Activated CD4-positive, alpha-beta T cell treated with anti-CD3 and anti-CD28 coated beads for 36 hours (primary cell): ENCODE results near the gene AHRR. TPM values are rescaled to one million over a fixed set of nuclear protein-coding genes. Genes with fewer than 3 reads are reported as not detected.
A peak's percentile ranks its signal among the peaks of the same experiment; 100 is the strongest.

Experiments used
- ATAC-seq: fragments of 200-7000 bp; cut with Tn5 transposase; one replicate; pipeline ENCODE4 v1.10.0; 2021; ENCODE audit warnings: mild to moderate bottlenecking, moderate library complexity
- CTCF ChIA-PET: fragments of 350-600 bp; sonication (Branson Sonifier 250); formaldehyde crosslinking; loops from one replicate; lab custom pipeline; 2021; ENCODE audit warnings: antibody characterized with exemption; lab: Charles Lee
- POLR2A ChIA-PET: fragments of 350-600 bp; sonication (Branson Sonifier 250); formaldehyde crosslinking; loops from one replicate; lab custom pipeline; 2021; ENCODE audit warnings: antibody characterized with exemption, inconsistent platforms; lab: Charles Lee
- DNase-seq: peaks from one replicate; pipeline ENCODE4 v3.0.0-alpha.2; 2020
- H3K27ac Mint-ChIP-seq: one replicate; pipeline ENCODE4 v1.8.0; 2021; ENCODE audit warnings: mixed read lengths
- H3K27me3 Mint-ChIP-seq: one replicate; pipeline ENCODE4 v1.8.0; 2021; ENCODE audit warnings: mixed read lengths
- H3K36me3 Mint-ChIP-seq: one replicate; pipeline ENCODE4 v1.8.0; 2021; ENCODE audit warnings: low read depth, mixed read lengths
- H3K4me1 Mint-ChIP-seq: one replicate; pipeline ENCODE4 v1.8.0; 2021; ENCODE audit warnings: mixed read lengths
- H3K4me3 Mint-ChIP-seq: one replicate; pipeline ENCODE4 v1.8.0; 2021; ENCODE audit warnings: mild to moderate bottlenecking, moderate library complexity, mixed read lengths
- H3K9me3 Mint-ChIP-seq: one replicate; pipeline ENCODE4 v1.8.0; 2021; ENCODE audit warnings: low read depth, mixed read lengths
- intact Hi-C, 2 experiments: fragments of 100-400 bp; cut with DNase I in 1 of 2; cut with micrococcal nuclease in 1 of 2; formaldehyde crosslinking; loops; one replicate each; pipeline versions ENCODE4 v1.14.2 to v1.15.1; 2022 to 2024; cut with DNase I, micrococcal nuclease
- total RNA-seq, 2 experiments: library from RNA; stranded (reverse); gene quantifications; one replicate each; pipeline ENCODE4 v1.2.3, GENCODE V29; 2021

The AHRR gene
- total RNA-seq, 2 experiments from 2014 or later: 15.1 to 20.5 TPM

GRCh38 chr5:370311-370958, 48.9 kb downstream of the AHRR start:
- peaks cover 19% of the 10 kb centered on the region for H3K36me3 Mint-ChIP-seq
- peaks cover 1% of the 10 kb centered on the region for H3K27me3 Mint-ChIP-seq
- DNase-seq (peak; percentile 3), ATAC-seq (no peak)
- CTCF ChIA-PET: interaction anchor here (0.8 to 1.7 kb wide), 4 partner anchors 8 to 43 kb away, joined by 3 to 4 read pairs (median 4); no protein-coding TSS in a partner anchor
- H3K9me3 Mint-ChIP-seq: no peaks in the 10 kb centered on the region
- H3K4me3 Mint-ChIP-seq: peak overlapping the region; percentile 49
- POLR2A ChIA-PET: no interaction called here
- H3K4me1 Mint-ChIP-seq: peaks cover 50% of the 10 kb centered on the region
- no peak overlapping the region for H3K27ac Mint-ChIP-seq
- intact Hi-C loops: loop anchor here in 1 of 2 experiments (10.0 kb wide), 1 partner anchor 156 kb away; the partner anchor contains the start of genes CCDC127 and SDHA

DNA sequence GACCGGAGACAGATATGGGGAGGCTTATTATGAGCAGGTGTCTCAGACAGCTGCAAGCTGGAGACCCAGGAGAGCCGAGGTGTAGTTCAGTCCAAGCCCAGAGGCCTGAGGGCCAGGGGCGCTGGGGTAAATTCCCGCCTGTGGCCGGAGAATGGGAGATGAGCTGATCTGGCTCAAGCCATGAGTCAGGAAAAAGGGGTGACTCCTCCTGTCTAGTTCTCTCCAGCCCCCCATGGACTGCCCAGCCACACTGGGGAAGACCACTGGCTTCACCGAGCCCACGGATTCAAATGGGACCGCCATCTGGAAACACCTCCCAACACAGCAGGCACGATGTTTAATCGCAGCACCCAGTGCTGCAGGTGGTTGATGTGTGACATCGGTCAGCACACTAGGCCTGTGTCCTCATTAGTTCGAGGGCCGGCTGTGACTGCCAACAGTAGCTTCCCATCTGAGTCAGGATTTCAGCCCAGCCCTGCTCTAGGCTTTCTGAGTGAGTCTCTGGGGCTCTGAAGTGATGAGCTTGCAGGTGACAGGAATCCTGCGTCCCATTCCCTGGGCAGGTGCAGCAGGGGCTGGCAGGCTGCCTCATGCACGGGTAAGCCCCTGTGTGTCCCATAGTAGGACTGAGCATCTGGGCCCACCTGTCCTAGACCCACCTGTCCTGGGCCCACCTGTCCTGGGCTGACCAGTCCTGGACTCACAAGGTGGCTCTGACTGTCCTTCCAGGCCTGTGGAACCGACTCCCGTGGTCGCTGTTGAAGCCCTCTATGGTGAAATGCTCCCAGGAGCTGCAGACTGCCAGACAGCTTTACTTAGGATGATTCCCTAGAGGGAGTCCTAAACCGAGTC, 49.7 kb downstream of the AHRR start:
- intact Hi-C loops: loop anchor here in 1 of 2 experiments (10.0 kb wide), 1 partner anchor 156 kb away; the partner anchor contains the start of genes CCDC127 and SDHA
- no peaks in the 10 kb centered on the region for H3K9me3 Mint-ChIP-seq
- DNase-seq (peak; percentile 8), ATAC-seq (no peak)
- CTCF ChIA-PET: interaction anchor here (1.2 to 1.7 kb wide), 3 partner anchors 10 to 15 kb away, joined by 3 to 5 read pairs (median 4); no protein-coding TSS in a partner anchor
- peak overlapping the region; percentile 67 for H3K27ac Mint-ChIP-seq
- H3K27me3 Mint-ChIP-seq: peaks cover 1% of the 10 kb centered on the region
- peak overlapping the region; percentile 33 for H3K4me3 Mint-ChIP-seq
- peaks cover 50% of the 10 kb centered on the region for H3K4me1 Mint-ChIP-seq
- peaks cover 19% of the 10 kb centered on the region for H3K36me3 Mint-ChIP-seq
- POLR2A ChIA-PET: no interaction called here

DNA sequence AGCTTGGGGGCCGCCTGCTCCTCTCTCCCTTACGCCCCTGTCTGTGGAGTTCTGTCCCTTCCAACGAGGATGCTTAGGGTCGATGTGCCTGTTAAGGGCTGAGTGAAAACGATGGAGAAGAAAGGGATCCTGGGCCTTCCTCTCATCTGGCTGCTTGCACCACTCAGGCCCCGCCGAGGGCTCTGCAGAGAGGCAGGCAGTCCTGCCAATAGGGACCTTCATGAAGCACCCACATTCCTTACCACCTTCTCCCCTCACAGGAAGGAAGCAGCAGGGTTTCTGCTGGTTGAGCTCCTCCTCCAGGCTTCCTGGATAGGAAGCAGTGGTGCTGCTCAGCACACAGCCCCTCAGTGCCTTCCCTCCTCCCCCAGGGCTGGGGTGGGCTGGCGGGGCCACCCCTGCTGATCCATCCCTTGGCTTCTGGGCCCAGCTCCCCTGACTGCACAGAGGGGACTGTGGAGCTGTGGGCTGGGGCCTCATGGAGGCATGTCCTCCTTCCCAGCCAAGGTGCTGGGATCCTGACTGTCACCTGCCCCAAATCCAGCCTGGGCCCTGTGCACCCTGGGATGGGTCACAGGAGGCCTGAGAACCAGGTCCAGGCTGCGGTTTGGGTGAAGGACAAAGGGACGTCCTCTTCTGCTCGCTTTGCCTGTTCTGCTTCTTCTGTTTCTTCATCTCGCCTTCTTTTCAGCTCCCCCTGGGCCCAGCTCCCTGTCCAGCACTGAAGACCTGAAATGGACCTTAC, 50.5 kb downstream of the AHRR start:
- CTCF ChIA-PET: interaction anchor here (1.2 kb wide), 2 partner anchors 11 to 16 kb away, joined by 4 to 5 read pairs; no protein-coding TSS in a partner anchor
- no peaks in the 10 kb centered on the region for H3K27me3 Mint-ChIP-seq
- intact Hi-C loops: loop anchor here in 1 of 2 experiments (2.0 to 10.0 kb wide), 3 partner anchors 37 to 157 kb away; partner anchors contain the start of genes CCDC127, PDCD6 and SDHA
- H3K36me3 Mint-ChIP-seq: peaks cover 15% of the 10 kb centered on the region
- DNase-seq (peak; percentile 24), ATAC-seq (peak; percentile 13)
- H3K27ac Mint-ChIP-seq: peak overlapping the region; percentile 80
- H3K4me1 Mint-ChIP-seq: peaks cover 58% of the 10 kb centered on the region
- H3K4me3 Mint-ChIP-seq: peak overlapping the region; percentile 45
- H3K9me3 Mint-ChIP-seq: no peaks in the 10 kb centered on the region
- POLR2A ChIA-PET: no interaction called here

GRCh38 chr5:372556-372995, 51.1 kb downstream of the AHRR start:
- no peaks in the 10 kb centered on the region for H3K27me3 Mint-ChIP-seq
- ChIA-PET POLR2A (no interaction called here), CTCF (interaction anchor here (0.6 kb wide), 1 partner anchor 57 kb away, joined by 3 read pairs; no protein-coding TSS in a partner anchor)
- DNase-seq: peak; percentile 26
- H3K4me3 Mint-ChIP-seq: peak overlapping the region; percentile 45
- peaks cover 64% of the 10 kb centered on the region for H3K4me1 Mint-ChIP-seq
- H3K9me3 Mint-ChIP-seq: no peaks in the 10 kb centered on the region
- intact Hi-C loops: loop anchor here in 1 of 2 experiments (2.0 to 10.0 kb wide), 3 partner anchors 38 to 158 kb away; partner anchors contain the start of genes CCDC127, PDCD6 and SDHA
- H3K36me3 Mint-ChIP-seq: peaks cover 17% of the 10 kb centered on the region
- H3K27ac Mint-ChIP-seq: peak overlapping the region; percentile 80
- no peak for ATAC-seq

- H3K4me1 Mint-ChIP-seq: peaks cover 69% of the 10 kb centered on the region
- DNase-seq: peak; percentile 35
- H3K27ac Mint-ChIP-seq: peak overlapping the region; percentile 80
- peak; percentile 5 for ATAC-seq
- POLR2A ChIA-PET: no interaction called here
- intact Hi-C loops: loop anchor here in 1 of 2 experiments (1.0 to 10.0 kb wide), 4 partner anchors 19 to 158 kb away; partner anchors contain the start of genes CCDC127, PDCD6 and SDHA
- no peaks in the 10 kb centered on the region for H3K9me3 Mint-ChIP-seq
- peaks cover 17% of the 10 kb centered on the region for H3K36me3 Mint-ChIP-seq
- H3K27me3 Mint-ChIP-seq: no peaks in the 10 kb centered on the region
- H3K4me3 Mint-ChIP-seq: peak overlapping the region; percentile 45
- CTCF ChIA-PET: interaction anchor here (0.6 kb wide), 2 partner anchors 56 to 57 kb away, joined by 3 to 4 read pairs; no protein-coding TSS in a partner anchor
Observed at GRCh38 chr5:372996-373709, 51.6 kb downstream of the AHRR start.

DNA sequence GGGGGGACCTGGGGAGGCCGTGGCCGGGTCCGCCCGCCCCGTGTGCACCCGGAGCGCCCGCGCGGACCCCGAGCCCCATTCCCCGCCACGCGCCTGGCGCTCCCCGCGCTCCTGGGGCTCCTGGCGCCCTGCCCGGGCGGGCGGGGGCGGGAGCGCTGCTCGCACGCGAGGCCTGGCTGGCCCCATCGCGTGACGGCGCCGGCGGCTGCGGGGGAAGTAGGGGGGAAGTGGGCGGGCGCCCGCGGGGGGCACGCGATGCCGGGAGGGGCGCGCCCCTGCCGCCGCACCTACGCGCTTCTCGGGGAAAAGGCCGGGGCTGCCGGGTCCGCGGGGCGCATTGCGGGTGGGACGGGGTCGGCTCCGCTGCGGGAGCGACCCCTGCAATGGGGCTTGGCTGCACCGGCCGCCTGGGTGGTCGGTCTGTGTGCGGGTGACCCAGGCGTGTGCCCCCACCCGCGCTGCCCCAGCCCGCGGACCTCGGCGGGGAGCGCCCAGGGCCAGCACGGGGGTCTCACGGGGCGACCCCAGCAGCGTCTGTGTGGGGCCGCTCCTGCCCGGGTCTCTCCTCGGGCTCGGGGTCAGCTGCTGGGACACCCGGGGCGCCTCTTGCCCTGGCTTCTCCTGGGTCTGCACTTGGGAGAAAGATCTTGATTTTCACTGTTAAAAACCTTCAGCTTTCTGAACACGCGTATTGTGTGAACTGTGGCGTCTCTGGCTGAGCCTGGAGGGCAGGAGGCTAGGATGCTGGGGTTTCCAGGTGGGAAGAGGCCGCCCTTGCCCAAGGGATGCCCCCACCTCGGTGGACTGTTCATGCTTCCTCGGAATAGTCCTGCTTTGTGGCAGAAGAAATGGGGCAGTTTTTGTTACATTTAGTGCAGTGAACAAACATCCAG, 52.4 kb downstream of the AHRR start:
- intact Hi-C loops: loop anchor here in 1 of 2 experiments (1.0 to 10.0 kb wide), 4 partner anchors 18 to 159 kb away; partner anchors contain the start of genes CCDC127, PDCD6 and SDHA
- Mint-ChIP-seq H3K9me3 (no peaks in the 10 kb centered on the region), H3K4me3 (peak overlapping the region; percentile 62), H3K27ac (peak overlapping the region; percentile 94), H3K27me3 (no peaks in the 10 kb centered on the region), H3K36me3 (peaks cover 12% of the 10 kb centered on the region), H3K4me1 (peaks cover 69% of the 10 kb centered on the region)
- CTCF ChIA-PET: interaction anchor here (0.6 kb wide), 2 partner anchors 19 to 57 kb away, joined by 3 to 4 read pairs; no protein-coding TSS in a partner anchor
- DNase-seq (peak; percentile 88), ATAC-seq (peak; percentile 37)
- POLR2A ChIA-PET: interaction anchor here (0.6 kb wide), 1 partner anchor 103 kb away, joined by 4 read pairs; no protein-coding TSS in a partner anchor

DNA sequence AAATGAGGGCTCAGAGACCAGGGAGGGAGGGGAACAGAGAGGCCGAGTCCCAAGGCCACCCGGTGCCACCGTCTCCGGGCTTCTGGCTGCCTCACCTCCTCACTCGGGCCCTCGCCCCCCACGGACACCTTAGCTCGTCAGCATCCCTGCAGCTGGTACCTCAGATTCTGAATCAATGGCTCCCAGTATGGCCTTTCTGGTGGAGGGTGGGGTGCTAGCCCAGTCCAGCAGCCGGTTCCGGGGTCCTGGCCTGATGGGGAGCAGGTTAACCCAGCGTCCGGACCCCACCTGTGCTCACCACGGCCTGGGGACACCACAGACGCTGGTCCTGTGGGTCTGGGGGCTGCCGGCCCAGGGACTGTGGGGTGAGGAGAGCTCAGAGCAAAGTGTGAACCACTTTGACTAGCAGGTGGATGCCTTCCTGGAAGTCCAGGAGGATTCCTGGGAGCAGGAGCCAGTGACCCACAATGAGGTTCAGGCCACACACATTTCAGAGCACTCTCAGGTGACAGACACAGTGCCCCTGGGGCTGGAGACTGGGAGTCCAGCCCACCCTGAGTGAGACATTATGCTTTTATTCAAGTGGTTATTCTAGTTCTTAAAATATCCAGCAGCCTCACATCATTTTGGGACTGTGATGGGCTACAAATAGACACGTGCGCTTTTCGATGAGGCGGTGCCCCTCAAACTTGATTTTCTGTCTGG, 53.3 kb downstream of the AHRR start:
- Mint-ChIP-seq H3K27me3 (no peaks in the 10 kb centered on the region), H3K36me3 (peaks cover 5% of the 10 kb centered on the region)

DNA sequence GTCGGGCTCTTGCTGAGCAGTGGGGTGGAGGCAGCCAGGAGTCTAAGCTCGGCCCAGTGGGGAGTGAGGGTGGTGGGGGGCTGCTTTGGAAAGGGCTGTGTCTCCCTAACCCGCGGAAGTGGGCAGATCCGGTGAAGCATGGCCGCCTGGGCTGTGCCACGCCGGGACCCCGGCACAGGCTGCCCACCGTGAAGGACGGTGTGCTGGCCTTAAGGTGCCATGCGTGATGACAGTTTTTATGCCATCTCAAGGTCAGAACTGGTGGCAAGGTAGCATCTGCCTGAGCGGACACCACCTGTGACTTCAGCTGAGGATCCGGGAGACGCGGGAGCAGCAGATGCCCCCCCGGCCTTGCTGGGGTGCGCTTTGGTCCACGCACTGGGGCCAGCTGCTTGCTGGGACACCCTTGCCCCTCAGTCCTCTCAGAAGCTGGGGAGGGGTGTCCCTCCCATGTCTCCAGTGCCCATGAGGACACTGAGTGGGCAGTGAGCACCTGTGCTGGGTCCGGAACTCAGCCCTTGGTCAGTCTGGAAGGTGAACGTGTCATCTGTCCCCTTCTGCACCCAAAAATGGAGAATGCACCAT, 53.9 kb downstream of the AHRR start:
- H3K27ac Mint-ChIP-seq: peak overlapping the region; percentile 76
- ChIA-PET CTCF (no interaction called here), POLR2A (no interaction called here)
- H3K27me3 Mint-ChIP-seq: no peaks in the 10 kb centered on the region
- intact Hi-C loops: loop anchor here in 1 of 2 experiments (5.0 to 10.0 kb wide), 2 partner anchors 161 to 237 kb away; partner anchors contain the start of genes CCDC127, CEP72 and SDHA
- peak; percentile 6 for DNase-seq
- no peak for ATAC-seq
- H3K36me3 Mint-ChIP-seq: peaks cover 3% of the 10 kb centered on the region
- peaks cover 69% of the 10 kb centered on the region for H3K4me1 Mint-ChIP-seq
- H3K9me3 Mint-ChIP-seq: no peaks in the 10 kb centered on the region
- no peak overlapping the region for H3K4me3 Mint-ChIP-seq

More for the DNA sequence above, 53.3 kb downstream of the AHRR start:
- Mint-ChIP-seq H3K9me3 (no peaks in the 10 kb centered on the region), H3K27ac (peak overlapping the region; percentile 94), H3K4me1 (peaks cover 69% of the 10 kb centered on the region), H3K4me3 (peak overlapping the region; percentile 62)
- ChIA-PET CTCF (interaction anchor here (0.6 kb wide), 1 partner anchor 18 kb away, joined by 3 read pairs; no protein-coding TSS in a partner anchor), POLR2A (interaction anchor here (0.6 kb wide), 1 partner anchor 104 kb away, joined by 4 read pairs; no protein-coding TSS in a partner anchor)
- intact Hi-C loops: loop anchor here in 1 of 2 experiments (5.0 to 10.0 kb wide), 2 partner anchors 160 to 238 kb away; partner anchors contain the start of genes CCDC127, CEP72 and SDHA
- peak; percentile 14 for DNase-seq
- ATAC-seq: no peak
